GM13977 (cell line): ENCODE measurements around the gene BCAS1.

Source experiments
- DNase-seq: peaks from one replicate; pipeline ENCODE4 v3.0.0; 2012; ENCODE audit warnings: low spot score
- in situ Hi-C: fragments of 300-500 bp; cut with MboI; formaldehyde crosslinking; loops from one replicate; pipeline ENCODE4 v1.12.0; 2022; ENCODE audit warnings: low sequenced_read_pairs, low pct_unique_long_range_greater_than_20kb, mixed read lengths, inconsistent platforms; ENCODE audit not compliant: unreplicated experiment
- TF ChIP-seq, protein P1 (sequence below): IDR thresholded peaks from 2 replicates; pipeline ENCODE4 v1.5.1; 2012; ENCODE audit warnings: mild to moderate bottlenecking, control low read depth; ENCODE audit not compliant: insufficient read depth; ENCODE audit errors: extremely low read depth, missing control alignments

The BCAS1 gene

DNA sequence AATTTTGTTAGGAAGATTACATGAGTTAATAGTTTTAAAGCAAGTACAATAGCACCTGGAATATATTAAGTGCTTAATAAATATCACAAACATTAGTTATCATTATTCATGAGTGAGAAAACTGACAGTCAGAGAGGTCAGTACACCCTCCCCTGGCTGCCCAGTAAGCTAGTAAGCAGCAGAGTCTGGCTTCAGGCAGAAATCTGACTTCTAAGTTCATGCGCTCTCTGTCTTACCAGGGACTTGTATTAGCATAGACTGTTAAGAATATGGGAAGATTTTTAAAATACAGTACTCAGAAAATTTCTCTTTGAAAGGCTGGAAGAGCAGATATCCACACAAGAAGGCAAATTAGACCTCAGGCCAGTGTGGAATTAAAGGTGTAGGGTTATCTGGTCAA is 40.8 kb downstream of the BCAS1 start:
- in situ Hi-C loops = no loop called here
- TF ChIP-seq, protein P1, sequence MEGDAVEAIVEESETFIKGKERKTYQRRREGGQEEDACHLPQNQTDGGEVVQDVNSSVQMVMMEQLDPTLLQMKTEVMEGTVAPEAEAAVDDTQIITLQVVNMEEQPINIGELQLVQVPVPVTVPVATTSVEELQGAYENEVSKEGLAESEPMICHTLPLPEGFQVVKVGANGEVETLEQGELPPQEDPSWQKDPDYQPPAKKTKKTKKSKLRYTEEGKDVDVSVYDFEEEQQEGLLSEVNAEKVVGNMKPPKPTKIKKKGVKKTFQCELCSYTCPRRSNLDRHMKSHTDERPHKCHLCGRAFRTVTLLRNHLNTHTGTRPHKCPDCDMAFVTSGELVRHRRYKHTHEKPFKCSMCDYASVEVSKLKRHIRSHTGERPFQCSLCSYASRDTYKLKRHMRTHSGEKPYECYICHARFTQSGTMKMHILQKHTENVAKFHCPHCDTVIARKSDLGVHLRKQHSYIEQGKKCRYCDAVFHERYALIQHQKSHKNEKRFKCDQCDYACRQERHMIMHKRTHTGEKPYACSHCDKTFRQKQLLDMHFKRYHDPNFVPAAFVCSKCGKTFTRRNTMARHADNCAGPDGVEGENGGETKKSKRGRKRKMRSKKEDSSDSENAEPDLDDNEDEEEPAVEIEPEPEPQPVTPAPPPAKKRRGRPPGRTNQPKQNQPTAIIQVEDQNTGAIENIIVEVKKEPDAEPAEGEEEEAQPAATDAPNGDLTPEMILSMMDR = no peak
- no peak for DNase-seq

DNA sequence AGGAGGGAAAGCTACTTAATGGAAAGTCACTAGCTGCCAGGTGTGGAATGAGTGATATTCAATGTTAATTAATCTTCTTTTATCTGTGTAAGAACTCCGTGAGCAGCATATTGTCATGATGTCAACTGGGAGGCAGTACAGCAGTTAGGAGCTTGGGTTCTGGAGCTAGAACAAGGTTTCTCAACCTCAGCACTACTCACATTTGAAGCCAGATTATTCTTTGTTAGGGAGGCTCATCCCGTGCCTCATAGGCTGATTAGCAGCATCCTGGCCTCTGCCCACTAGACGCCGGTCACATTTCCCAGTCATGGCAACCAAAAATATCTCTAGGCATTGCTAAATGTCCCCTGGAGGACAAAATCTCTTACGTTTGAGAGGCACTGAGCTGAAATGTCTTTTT is 41.2 kb downstream of the BCAS1 start:
- no peak for DNase-seq
- TF ChIP-seq, protein P1 = no peak
- in situ Hi-C loops = no loop called here

DNA sequence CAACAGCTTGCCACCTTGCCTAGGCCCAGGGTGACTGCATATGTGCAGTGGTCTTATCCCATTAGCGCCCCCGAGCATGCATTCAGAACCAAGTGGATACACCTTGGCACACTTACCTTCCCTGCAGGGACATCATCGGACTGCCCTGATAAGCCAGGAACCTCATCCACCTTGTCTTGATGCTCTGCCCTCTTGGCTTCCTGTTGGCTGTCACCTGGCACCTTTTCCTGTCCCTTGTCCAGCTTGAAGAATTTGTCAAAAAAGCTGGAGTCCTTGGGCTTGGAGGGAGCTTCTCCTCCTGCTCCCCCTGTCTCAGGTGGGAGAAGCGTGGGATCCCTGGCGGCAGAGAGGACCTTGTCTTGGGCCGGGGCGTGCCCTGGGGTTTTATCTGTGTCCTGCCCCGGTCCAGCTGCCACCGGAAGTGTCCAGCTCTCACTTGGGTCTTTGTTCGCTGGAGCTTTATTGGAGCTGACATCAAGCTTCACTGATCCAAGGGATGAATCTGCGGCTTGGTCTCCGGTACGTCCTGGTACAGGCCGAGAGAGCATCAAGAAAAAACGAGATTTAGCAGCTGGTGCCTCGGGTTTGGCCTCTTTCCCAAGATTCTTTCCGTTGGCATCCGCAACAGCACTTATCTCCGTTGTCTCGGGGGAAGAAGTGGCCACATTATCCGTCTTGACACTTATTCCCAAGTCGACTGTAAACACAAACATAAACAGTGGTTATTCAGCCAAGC is 42.0 kb downstream of the BCAS1 start:
- TF ChIP-seq, protein P1 = no peak
- in situ Hi-C loops = no loop called here
- no peak for DNase-seq

DNA sequence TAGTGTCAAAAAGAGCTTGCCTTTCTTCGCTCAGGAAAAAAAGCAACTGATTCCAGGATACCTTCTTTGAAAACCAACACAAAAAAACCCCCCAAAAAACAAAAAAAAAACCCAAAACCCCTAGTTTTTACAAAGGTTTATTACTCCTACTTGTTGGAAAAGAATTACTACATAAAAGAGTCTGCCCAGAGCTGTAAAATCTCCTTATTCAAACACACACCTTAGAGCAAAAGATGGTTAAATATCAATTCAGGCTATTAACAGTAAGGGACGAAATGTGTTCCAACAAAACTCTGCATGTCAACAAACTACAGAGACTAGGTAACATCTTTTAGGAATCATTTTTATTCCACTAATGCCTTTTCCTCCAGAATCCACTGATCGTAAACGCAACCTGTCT is 42.7 kb downstream of the BCAS1 start:
- TF ChIP-seq, protein P1 = no peak
- no peak for DNase-seq
- in situ Hi-C loops = no loop called here

DNA sequence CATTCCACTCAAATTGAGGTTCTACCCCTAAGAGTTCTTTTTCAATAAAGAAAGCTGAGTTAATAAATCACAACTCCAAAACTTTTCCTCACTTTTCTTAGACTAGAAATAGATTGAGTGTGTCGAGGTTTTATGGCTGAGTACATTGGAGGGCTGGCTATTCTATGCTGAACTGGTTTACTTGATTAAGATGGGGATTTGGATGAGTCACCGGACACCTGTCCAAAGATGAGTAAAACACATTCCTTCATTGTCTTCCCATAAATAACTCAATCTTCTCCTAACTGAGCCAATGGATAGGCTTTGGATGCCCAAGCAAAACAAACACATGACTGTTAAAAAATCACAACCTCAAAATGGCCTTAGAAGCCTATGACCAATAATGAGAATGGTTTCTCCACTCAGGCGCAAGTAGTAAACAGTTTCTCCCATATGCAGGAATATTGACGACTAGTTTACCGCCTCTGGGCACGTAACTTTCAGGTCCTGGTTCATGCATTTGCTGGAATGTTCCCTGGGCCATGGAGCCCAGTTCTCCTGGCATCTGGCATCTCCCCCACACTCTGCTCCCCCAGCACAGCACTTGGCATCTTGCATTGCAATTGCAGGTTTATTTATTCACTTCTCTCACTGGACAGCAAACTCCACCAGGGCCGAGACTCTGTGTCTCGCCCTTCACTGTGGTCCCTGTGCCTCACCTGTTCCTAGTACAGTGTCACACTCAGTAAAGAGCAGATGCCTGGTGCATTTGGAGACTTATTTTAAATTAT is 43.9 kb downstream of the BCAS1 start:
- no peak for DNase-seq
- TF ChIP-seq, protein P1 = no peak
- in situ Hi-C loops = no loop called here

DNA sequence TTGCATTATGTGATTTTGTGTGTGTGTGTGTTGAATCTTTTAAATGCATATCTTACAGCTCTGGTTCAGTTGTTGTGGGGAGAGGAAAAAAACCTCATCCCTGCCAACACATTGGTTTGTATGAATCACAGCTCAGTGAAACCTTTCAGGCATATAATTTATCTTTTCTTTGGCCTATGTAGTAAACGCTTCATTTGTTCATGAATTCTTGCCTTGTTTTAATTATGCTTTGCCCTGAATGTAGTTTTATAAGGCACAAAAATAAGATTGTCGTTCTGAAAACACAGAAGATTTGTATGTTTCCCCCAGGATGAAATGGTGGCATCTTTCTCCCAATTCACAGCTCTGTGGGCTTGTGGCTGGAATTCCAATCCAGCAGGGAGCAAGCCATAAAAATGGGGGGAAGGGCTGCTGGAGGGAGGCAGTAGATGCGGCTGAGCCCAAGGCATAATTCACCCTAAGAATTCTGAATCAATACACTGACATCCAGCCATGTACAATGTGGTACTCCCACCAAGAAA is 45.1 kb downstream of the BCAS1 start:
- in situ Hi-C loops = no loop called here
- DNase-seq = no peak
- TF ChIP-seq, protein P1 = no peak
